Left renal cortex interstitium (tissue), 4 donors: ENCODE results near the gene HRH2. TPM values are rescaled to one million over a fixed set of nuclear protein-coding genes. Genes with fewer than 3 reads are reported as not detected.
"Not testable (repeated sequence)": the region's sequence is repeated elsewhere in the genome, so short reads cannot be mapped to it uniquely, and the experiment has no call there.

Experiments
- DNase-seq, 4 donors: peaks; one replicate each; pipeline ENCODE4 v3.0.0-alpha.2; 2013; ENCODE audit warnings: low read depth in 4 of 4, low spot score in 2 of 4, missing footprints in 1 of 4
- polyA plus RNA-seq, 4 donors: library from polyadenylated mRNA; unstranded; fragments of 120-200 nt; gene quantifications; one replicate each; pipeline ENCODE4 v1.2.1, GENCODE V29; 2013; ENCODE audit not compliant: insufficient read length in 4 of 4

The HRH2 gene
- polyA plus RNA-seq, 4 donors: 2.4 to 3.6 (median 2.5) TPM

DNA sequence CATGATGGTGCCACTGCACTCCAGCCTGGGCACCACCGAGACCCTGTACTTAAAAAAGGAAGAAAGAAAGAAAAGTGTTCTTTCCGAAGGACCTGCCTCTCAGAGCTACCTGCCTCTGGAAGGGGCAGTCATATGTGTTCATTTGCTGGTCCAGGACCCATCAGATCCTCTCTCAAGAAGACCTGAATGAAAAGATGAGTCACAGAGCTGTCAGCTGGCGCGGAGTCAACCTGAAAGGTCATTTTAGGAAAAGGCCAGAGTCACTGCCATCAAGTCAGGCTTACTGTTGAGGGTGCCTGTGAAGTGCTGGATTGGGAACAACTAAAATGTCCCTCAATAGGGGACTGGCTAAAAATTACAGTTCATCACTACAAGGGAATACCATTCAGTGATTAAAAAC lies 14.9 kb upstream of the HRH2 start:
- no peak for DNase-seq

DNA sequence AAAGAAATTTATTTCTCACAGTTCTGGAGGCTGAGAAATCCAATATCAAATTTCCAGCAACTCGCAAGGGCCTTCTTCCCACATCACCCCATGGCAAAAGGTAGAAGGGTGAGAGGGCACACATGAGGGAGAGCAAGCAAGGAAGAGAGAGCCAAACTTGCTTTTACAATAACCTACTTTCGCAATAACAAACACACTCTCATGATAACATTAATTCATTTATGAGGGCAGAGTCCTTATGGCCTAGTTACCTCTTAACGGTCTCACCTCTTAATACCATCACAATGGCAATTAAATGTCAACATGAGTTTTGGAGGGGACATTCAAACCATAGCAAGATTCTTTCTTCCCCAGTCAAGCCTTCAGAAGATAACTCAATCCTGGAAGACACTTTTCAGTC lies 11.6 kb upstream of the HRH2 start:
- DNase-seq: no peak

DNA sequence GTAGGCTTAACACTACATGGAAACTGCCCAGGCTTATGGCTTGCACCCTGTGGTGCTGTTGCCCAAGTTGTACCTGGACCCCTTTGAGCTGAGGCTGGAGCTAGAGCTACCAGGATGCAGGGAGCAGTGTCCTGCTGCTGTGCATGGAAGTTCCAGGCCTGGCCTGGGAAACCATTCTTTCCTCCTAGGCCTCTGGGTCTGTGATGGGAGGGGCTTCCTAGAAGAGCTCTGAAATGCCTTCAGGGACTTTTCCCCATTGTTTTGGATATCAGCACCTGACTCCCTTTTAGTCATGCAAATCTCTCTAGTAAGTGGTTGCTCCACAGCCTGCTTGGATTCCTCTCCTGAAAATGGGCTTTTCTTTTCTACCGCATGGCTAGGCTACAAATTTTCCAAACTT lies 7.9 kb upstream of the HRH2 start:
- DNase-seq: no peak

DNA sequence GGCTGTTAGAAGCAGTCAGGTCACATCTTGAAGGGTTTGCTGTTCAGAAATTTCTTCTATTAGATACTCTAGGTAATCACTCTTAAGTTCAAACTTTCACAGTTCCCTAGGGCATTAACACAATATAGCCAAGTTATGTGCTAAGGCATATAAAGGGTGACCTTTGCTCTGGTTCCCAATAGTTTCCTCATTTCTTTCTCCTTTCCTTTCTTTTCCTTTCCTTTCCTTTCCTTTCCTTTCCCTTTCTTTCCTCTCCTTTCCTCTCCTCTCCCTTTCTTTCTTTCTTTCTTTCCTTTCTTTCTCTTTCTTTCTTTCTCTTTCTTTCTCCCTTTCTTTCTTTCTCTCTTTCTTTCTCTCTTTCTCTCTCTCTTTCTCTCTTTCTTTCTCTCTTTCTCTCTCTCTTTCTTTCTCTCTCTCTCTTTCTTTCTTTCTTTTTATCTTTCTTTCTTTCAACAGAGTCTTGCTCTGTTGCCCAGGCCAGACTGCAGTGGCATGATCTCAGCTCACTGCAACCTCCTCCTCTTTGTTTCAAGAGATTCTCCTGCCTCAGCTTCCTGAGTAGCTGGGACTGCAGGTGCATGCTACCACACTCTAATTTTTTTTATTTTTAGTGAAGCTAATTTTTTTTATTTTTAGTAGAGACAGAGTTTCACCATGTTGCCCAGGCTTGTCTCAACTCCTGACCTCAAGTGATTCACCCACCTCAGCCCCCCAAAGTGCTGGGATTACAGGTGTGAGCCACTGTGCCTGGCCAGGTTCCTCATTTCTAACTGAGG lies 7.3 kb upstream of the HRH2 start:
- not testable (repeated sequence) for DNase-seq

DNA sequence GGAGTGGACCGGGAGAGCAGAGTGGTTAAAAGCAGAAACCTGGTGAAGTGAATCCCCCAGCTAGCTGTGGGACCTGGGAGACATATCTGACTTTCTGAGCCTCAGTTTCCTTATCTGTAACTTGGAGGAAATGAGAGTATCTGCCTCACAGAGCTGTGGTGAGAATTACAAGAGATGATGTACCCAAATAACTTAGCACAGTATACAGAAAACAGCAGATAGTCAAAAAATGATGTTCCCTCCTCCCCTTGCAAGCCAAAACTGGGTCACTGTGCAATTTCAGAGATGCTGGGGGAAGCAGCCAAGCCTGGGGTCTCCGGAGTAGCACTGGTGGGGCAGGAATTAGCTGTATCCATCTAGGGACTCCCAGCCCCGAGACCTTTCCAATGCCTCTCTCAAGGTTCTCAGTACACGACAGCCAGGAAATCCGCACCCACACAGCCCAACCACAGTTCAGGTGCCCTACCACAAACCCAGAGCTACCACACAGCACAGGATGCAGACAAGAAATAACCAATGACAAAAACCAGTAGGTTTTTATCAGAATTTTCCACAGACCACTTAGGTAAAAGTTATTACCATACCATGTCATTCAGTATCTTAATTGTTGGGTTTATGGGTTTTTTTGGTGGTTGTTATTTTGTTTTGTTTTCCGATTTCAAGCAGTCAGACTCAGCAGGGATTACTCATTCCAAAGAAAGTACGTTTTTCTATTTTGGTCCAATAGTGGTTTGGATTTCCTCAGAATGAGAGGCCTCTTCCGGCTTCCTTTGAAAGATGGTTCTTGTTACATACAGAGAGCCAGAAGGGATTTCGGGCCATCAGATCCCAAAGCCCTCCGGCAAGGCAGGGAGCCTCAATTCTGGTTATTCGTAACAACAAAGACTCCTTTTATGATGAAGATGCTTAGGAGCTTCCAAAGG lies 4.9 kb upstream of the HRH2 start:
- no peak for DNase-seq

DNA sequence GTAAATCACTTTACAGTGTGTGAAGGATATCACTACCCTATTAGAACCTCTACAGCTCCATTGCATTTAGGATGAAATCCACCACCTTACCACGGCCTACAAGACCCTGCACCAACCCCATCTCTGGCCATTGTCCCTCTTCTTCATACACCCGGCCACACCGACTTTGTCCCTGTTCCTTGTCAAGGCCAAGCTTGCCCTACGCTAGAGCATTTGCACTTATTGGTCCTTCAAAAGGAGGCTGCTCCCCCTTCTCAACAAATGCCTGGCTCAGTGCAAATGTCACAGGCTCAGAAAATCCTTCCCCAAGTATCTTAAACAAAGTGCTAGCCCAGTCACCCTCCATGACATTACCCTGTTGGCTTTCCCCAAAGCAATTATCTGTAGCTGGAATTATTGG lies 4.1 kb upstream of the HRH2 start:
- no peak for DNase-seq

DNA sequence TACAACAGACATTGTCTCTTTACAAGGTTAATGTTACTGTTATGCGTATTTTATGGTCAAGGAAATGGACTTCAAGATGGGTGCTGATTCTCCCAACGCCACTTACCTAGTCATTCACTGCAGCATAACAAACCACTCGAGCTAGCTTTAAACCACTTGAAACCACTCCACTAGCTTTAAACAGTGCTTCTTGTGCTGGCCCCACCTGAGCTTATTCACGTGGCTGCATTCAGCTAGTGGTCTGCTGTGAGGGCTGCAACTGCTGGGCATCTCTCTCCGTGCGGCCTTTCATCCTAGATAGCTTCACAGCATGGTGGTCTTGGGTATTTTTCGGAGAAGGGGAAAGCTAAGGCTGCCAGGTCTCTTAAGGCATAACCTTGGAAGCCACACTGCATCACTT lies 3.5 kb upstream of the HRH2 start:
- no peak for DNase-seq

DNA sequence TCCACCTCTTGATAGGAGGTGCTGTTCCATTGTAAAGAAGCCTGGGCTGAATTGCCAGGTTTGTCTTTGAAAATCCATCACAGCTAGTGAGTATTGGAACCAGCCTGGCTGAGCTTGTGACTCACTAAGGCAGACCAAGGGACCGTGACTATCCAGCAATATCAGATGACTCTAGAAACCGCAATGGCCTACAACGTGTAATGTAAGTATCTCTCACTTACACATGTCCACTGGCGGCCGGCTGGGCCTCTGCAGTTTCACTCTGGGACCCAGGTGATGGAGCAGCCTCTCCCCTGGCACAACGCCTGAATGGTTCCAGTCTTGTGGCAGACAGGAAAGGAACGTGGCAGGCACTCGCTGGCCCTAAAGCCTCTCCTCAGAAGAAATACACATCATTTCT lies 3.1 kb upstream of the HRH2 start:
- no peak for DNase-seq

DNA sequence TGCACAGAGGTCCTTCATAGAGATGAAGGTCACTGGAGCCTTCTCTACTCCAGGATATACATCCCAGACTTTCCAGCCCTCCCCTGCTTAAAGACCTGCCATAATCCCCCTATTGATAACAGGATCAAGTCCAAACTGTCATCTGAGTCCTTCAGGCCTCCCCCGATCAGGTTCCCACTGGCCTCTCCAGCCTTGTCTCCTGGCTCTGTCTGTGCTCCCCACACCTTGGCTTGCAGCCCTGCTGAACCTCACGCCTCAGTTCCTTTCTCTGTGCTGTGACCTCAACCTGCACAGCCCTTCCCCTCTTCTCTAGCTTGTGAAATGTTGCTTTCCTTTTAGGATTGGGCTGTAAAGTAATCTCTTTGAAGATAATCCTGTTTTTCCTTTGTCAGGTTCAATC lies 2.5 kb upstream of the HRH2 start:
- DNase-seq: no peak

DNA sequence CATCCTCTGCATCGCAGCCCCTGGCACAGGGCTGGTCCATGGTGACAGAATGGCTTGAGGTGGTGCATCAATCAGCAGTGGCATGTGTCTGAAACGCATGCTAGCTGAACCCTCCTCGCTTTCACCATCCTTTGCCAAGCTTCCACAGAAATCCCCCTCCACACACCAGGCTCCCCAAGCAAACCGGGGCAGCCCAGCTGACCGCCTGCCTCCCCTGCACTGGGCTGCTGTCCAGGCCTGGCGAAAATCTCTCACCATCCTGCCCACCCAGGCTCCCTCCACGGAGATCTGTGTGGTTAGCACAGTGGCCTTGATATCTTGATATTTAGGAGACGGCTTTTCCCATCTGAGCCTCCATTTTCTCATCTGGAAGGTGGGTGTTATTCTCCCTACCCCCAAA lies 905 bp upstream of the HRH2 start:
- no peak for DNase-seq

DNA sequence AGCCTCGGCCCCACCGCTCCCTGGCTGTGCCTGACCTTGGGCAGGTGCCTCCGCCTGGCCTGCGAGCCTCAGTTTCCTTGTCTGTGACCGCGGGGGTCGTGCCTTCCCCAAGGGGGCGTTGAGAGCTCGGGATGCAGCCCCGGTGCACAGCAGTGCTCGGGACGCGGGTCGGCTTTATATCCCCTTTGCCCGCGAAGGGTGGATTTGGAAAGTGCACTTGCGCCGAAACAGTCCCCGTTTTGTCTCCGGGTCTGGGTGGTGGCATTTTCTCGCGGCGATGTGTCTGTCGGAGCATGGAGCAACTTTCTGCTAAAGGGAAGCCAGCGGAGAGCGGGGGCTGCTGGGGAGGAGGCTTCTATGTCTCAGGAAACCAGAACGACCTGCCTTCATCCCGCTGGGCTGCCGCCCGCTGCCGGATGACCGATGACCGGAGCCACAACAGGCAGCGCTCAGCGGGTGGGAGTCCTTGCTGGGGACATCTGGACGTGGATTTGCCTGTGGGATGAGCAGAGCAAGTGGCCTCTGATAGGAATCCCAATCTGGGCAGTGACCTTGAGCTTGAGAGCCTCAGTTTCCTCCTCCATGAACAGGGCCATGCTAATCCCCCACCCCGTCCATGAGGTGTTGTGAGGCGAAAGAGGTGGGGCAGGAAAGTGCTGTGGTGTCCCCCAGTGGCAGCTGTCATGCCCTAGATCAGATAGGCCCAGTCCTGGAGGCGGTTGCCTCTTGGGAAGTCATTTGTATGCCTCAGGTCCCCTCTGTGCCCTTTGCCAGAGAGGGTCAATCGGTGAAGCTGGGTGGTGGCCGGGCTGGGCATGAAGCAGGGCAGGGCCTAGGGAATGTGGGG lies 651 bp downstream of the HRH2 start:
- DNase-seq: no peak

DNA sequence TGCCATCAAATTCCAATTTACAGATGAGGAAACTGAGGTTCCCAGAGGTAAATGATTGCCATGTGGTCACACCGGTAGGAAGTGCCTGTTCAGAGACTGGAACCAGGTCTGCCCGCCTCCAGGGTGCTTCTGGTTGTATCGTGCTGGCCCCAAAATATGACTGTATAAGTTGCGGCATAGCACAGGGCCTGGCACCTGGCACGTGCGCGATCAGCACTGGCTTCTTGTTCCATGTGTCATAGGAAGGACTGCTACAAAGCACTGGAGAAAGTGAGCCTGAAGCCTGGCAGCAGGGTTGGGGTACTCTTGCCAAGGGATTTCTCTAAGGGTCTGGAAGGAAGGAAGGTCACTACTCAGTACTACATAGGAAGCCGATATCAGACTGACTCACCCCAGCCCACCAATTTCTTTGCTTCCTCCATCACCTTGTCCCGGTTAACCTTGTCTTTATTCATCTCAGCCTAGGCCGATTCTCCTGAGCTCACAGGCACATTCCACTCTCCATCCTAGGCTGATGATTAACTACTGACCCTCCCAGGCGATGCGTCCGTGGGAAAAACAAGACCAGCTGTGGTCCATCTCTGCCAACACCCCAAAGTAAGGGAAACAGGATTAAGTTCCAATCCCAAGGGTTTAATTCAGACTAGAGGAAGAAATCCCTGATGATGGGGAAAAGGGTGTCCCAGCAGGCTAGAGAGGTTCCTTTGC lies 1.8 kb downstream of the HRH2 start:
- no peak for DNase-seq

DNA sequence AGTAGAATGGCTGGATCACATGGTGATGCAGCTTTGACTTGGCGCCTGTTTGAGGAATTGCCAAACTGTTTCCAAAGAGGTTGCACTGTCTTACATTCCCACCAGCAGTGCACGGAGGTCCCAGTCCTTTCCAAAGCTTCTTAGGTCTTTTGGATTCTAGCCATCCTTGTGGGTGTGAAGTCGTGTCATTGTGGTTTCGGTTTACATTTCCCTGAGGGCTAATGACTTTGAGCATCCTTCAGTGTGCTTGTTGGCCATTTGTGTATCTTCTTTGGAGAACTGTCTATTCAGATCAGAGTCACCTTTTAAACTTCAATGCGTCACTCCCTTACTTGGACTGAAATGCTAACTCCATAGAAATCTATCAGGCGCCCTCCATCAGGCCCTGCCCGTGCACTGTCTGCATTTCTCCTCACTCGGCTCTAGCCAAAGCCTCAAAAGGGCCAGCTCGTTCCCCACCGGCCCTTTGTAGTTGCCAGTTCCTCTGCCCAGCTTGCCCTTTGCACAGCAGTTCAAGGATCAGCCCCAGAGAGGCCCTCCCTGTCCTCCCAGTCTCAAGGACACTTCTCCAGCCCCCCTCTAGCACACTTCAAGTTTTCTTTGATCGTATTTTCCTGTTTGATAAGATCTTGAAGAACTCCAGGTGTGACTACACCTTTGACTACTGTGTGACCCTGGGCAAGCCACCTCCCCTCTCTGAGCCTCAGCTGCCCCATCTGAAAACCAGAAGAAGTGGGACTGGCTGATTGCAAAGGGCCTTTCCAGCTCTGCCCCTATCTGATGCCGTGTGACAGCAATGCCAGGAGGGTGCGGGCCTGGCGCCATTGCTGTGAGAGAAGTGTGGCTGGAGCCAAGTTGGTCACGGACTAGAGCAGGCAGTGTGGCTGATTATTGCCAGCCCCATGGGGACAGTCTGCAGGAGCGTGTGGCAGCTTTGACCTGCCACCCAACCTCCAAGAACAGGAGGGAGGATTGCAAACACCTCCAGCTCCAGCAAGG lies 5.6 kb downstream of the HRH2 start:
- DNase-seq: no peak

DNA sequence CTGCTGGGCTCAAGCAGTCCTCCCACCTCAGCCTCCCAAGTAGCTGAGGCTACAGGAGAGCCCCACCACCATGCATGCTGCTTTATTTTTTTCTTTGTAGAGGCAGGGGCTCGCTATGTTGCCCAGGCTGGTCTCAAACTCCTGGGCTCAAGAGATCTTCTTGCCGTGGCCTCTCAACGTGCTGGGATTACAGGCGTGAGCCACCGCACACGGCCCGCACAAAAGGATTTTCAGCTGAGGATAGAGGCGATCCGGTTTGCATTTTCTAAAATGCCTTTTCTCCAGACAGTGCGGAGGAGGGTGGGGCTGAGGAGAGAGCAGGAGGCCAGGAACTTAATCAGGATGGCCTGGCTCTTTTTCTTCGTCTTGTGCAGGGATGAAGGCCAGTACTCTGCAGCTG lies 6.9 kb downstream of the HRH2 start:
- no peak for DNase-seq

DNA sequence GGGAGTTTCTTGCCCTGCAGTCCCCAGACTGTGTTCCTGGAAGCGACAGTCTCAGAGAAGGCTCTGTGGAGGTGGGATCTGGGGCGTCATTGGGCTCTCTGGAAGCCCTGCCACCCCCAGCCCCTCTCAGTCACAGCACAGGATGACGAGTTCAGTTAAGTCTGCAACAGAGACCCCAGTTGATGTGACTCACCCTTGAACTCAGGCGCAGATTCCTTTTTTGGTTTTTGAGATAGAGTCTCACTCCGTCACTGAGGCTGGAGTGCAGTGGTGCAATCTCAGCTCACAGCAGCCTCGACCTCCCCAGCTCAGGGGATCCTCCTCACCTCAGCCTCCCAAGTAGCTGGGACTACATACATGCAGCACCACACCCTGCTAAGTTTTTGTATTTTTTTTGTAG lies 8.3 kb downstream of the HRH2 start:
- DNase-seq: no peak

DNA sequence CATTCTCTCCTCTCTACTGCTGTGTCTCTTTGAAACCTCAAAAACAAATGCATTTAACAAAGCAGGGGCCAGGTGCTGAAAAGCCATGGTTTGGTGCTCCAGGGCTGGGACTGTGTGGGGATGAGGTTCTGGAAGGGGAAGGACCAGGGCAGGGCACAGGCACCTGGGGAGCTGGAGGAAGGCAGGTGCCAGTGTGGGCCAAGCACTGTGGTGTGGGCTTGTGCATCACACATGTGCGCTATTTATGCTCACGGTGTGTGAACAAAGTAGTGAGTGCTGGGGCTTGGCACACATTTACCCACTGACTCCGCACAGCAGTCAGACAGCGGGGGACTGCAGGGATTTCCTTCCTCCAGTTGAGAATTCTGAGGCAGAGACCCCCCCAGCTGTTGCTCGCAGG lies 10.1 kb downstream of the HRH2 start:
- no peak for DNase-seq

DNA sequence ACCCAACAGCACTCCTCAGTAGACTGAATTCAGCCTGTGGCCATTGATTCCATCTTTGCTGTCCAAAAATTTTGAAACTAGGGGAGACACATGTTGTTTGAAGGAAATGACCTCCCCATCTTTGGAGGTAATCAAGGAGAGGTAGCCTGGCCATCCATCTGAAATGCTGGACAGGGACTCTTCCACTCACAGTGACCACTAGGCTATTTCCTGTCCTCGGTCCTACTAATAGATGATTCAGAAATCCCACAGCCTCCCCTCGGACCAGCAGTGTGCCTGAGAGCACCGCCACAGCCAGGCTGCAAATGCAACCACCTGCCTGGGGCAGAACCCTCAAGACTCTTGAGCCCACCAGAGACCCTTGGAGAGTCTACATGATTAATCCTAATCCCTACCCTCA lies 12.5 kb downstream of the HRH2 start:
- no peak for DNase-seq

DNA sequence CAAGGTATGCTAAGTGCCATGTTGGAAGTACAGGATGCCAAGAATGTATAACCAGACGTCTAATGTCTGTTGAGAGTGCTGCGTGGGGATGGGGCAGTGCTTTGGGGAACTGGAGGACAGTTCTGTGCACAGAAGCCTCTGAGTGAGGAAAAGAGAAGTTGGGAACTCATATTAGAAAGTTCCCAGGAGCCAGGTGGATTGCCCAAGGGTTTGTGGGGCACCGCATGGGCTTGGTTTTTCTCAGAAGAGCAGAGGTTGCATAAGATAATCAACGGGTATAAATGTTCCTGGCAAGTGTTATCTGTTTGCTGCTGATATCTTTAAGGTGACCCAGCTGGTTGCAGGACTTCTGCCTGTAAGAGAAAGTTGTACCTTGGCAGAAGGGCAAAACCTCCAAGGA lies 13.1 kb downstream of the HRH2 start:
- DNase-seq: no peak

DNA sequence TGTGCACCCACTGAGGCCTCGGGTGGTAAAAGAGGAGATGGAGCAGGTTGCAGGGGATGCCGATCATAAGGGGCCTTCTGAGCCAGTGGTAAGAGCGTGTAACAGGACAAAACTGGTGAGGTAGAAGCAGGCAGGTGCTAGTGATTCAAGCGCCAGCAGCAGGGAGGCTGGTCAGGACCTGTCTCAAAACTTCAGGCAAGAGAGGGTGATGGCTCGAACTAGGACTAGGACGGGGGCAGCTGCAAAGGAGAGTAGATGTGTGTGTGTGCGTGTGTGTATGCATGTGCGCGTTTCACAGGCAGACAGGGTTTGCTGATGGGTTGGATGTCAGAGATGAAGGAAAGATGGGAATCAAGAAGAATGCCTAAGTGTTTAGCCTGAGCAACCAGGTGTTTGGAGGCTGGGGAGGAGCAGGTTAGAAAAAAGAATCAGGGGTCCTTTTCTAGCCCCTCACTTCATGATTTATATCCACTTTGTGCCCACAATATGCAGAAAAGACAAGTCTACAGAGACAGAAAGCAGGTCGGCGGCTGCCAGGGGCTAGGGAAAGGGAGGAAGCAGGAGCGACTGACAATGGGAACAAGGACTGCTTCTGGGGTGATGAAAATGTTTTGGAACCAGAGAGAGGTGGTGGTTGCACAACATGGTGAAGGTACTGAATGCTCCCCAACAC lies 15.2 kb downstream of the HRH2 start:
- DNase-seq: no peak
